ENCODE data around the gene PRB4. TPM values are rescaled to one million over a fixed set of nuclear protein-coding genes. Genes with fewer than 3 reads are reported as not detected.
"Not testable (repeated sequence)": the region's sequence is repeated elsewhere in the genome, so short reads cannot be mapped to it uniquely, and the experiment has no call there.

PRB4 gene
- total RNA-seq (2021) (not detected in 2 replicates), Bru-seq, nascent RNA (not detected), BruChase-seq, experiment 1, labeled RNA remaining after a 2-hour chase (not detected), BruChase-seq, experiment 2, labeled RNA remaining after a 6-hour chase (not detected)
- long read RNA-seq, result 0 reads

GRCh38 chr12:11310336-11310735 lies at the start of gene PRB4:
PRB4 (minus strand) TSS chr12:11310436; CDS start chr12:11310398, 38 bp downstream.
- Histone ChIP-seq H2AFZ (no peak within 1 kb of the TSS), H3F3A (ENCODE audit: insufficient read depth, low read depth) (no peaks in the 10 kb centered on the region), H3K27ac (no peak within 1 kb of the TSS), H3K9me2 (ENCODE audit: insufficient read depth) (no peaks in the 10 kb centered on the region), H3K79me2 (ENCODE audit: low read depth) (no peaks in the 10 kb centered on the region), H3K27me3 (ENCODE audit: insufficient read depth, low read depth) (peaks cover 3% of the 10 kb centered on the region; the same call in 1 of the 2 replicates), H3K4me1 (replicated peaks; ENCODE audit: insufficient read depth) (no peaks in the 10 kb centered on the region), H3K4me2 (no peak within 1 kb of the TSS), H3K9me3 (ENCODE audit: insufficient read depth, low read depth) (no peaks in the 10 kb centered on the region), H3K36me3 (ENCODE audit: low read depth) (no peaks in the 10 kb centered on the region), H3K4me3 (no peak within 1 kb of the TSS), H4K20me1 (ENCODE audit: insufficient read depth) (no peaks in the 10 kb centered on the region)
- DNase-seq, result no peak
- intact Hi-C loops (cut with micrococcal nuclease; ENCODE audit: unreplicated experiment), result no loop called here
- POLR2A ChIA-PET (ENCODE audit: unreplicated experiment), result no interaction called here
- TF ChIP-seq CTCF (conservative IDR thresholded peaks at IDR 0.05) (no peak), EZH2 (IDR thresholded peaks at IDR 0.05; ENCODE audit: low read depth) (no peak)
- BruUV-seq (replicated peaks), result no TSS peak
- CTCF ChIA-PET, result no interaction called here

- intact Hi-C loops (cut with micrococcal nuclease; ENCODE audit: unreplicated experiment); H3K27ac ChIP-seq; BruUV-seq (replicated peaks): not testable (repeated sequence)
These were observed 41.5 kb upstream of the PRB4 start for GRCh38 chr12:11351736-11352135.

GRCh38 chr12:11348439-11348838 lies 38.2 kb upstream of the PRB4 start:
- no peak overlapping the region for H3K4me3 ChIP-seq
- no peak overlapping the region for H2AFZ ChIP-seq
- no peaks in the 10 kb centered on the region for H3K79me2 ChIP-seq (ENCODE audit: low read depth)
- no peaks in the 10 kb centered on the region for H3K4me1 ChIP-seq (replicated peaks; ENCODE audit: insufficient read depth)
- no peaks in the 10 kb centered on the region for H3K36me3 ChIP-seq (ENCODE audit: low read depth)
- CTCF ChIA-PET, result no interaction called here
- H3K9me2 ChIP-seq (ENCODE audit: insufficient read depth), result no peaks in the 10 kb centered on the region
- POLR2A ChIA-PET (ENCODE audit: unreplicated experiment), result no interaction called here
- no peak overlapping the region for H3K27ac ChIP-seq
- no peaks in the 10 kb centered on the region for H3K9me3 ChIP-seq (ENCODE audit: insufficient read depth, low read depth)
- TF ChIP-seq CTCF (conservative IDR thresholded peaks at IDR 0.05) (no peak), EZH2 (IDR thresholded peaks at IDR 0.05; ENCODE audit: low read depth) (no peak)
- H3F3A ChIP-seq (ENCODE audit: insufficient read depth, low read depth), result no peaks in the 10 kb centered on the region
- no peaks in the 10 kb centered on the region for H4K20me1 ChIP-seq (ENCODE audit: insufficient read depth)
- no peaks in the 10 kb centered on the region for H3K27me3 ChIP-seq (ENCODE audit: insufficient read depth, low read depth)
- H3K4me2 ChIP-seq, result no peak overlapping the region
- intact Hi-C loops (cut with micrococcal nuclease; ENCODE audit: unreplicated experiment), result no loop called here
- no TSS peak for BruUV-seq (replicated peaks)
- DNase-seq, result no peak

More at GRCh38 chr12:11351736-11352135, 41.5 kb upstream of the PRB4 start:
- H3K4me2 ChIP-seq; H2AFZ ChIP-seq; POLR2A ChIA-PET (ENCODE audit: unreplicated experiment); CTCF ChIA-PET; H3K9me2 ChIP-seq (ENCODE audit: insufficient read depth); H3K4me1 ChIP-seq (replicated peaks; ENCODE audit: insufficient read depth); H3K79me2 ChIP-seq (ENCODE audit: low read depth); H3K9me3 ChIP-seq (ENCODE audit: insufficient read depth, low read depth); H4K20me1 ChIP-seq (ENCODE audit: insufficient read depth); H3K27me3 ChIP-seq (ENCODE audit: insufficient read depth, low read depth); H3K36me3 ChIP-seq (ENCODE audit: low read depth); H3K4me3 ChIP-seq; H3F3A ChIP-seq (ENCODE audit: insufficient read depth, low read depth); DNase-seq: not testable (repeated sequence)

GRCh38 chr12:11347810-11348209 lies 37.6 kb upstream of the PRB4 start:
- BruUV-seq (replicated peaks), result no TSS peak
- no peaks in the 10 kb centered on the region for H3F3A ChIP-seq (ENCODE audit: insufficient read depth, low read depth)
- intact Hi-C loops (cut with micrococcal nuclease; ENCODE audit: unreplicated experiment), result no loop called here
- no peaks in the 10 kb centered on the region for H3K9me3 ChIP-seq (ENCODE audit: insufficient read depth, low read depth)
- H4K20me1 ChIP-seq (ENCODE audit: insufficient read depth), result no peaks in the 10 kb centered on the region
- CTCF ChIA-PET, result no interaction called here
- no peak overlapping the region for H3K4me2 ChIP-seq
- no peak overlapping the region for H3K4me3 ChIP-seq
- H3K27ac ChIP-seq, result no peak overlapping the region
- H3K79me2 ChIP-seq (ENCODE audit: low read depth), result no peaks in the 10 kb centered on the region
- DNase-seq, result no peak
- H2AFZ ChIP-seq, result no peak overlapping the region
- POLR2A ChIA-PET (ENCODE audit: unreplicated experiment), result no interaction called here
- H3K36me3 ChIP-seq (ENCODE audit: low read depth), result no peaks in the 10 kb centered on the region
- H3K27me3 ChIP-seq (ENCODE audit: insufficient read depth, low read depth), result no peaks in the 10 kb centered on the region
- no peaks in the 10 kb centered on the region for H3K4me1 ChIP-seq (replicated peaks; ENCODE audit: insufficient read depth)
- H3K9me2 ChIP-seq (ENCODE audit: insufficient read depth), result no peaks in the 10 kb centered on the region
- TF ChIP-seq CTCF (conservative IDR thresholded peaks at IDR 0.05) (peak; percentile 58), EZH2 (IDR thresholded peaks at IDR 0.05; ENCODE audit: low read depth) (no peak)

Data from PC-9 (cell line).